HepG2 (cell line): ENCODE data around the gene LYSET. TPM values are rescaled to one million over a fixed set of nuclear protein-coding genes. Genes with fewer than 3 reads are reported as not detected.
A peak's percentile ranks its signal among the peaks of the same experiment; 100 is the strongest.

Experiments used
- ADNP ChIP-seq: sonication (generic); formaldehyde crosslinking; IDR thresholded peaks from 2 replicates; pipeline ENCODE4 v1.4.0; 2020; ENCODE audit warnings: missing genetic modification reagents
- AFF4 ChIP-seq: sonication (generic); formaldehyde crosslinking; IDR thresholded peaks from 2 replicates; pipeline ENCODE4 v1.4.0; 2020; ENCODE audit warnings: missing genetic modification reagents
- ETS1 ChIP-seq: sonication (generic); formaldehyde crosslinking; IDR thresholded peaks from 2 replicates; pipeline ENCODE4 v1.4.0; 2020; ENCODE audit warnings: missing genetic modification reagents
- HMGXB4 ChIP-seq, 2 experiments: sonication (generic) in 1 of 2; formaldehyde crosslinking in 1 of 2; IDR thresholded peaks; 2 replicates each; pipeline versions ENCODE4 v1.4.0 to v1.6.1; 2018 to 2020; ENCODE audit warnings: missing genetic modification reagents in 2 of 2, borderline replicate concordance in 1 of 2, low read depth in 1 of 2, mild to moderate bottlenecking in 1 of 2, missing biosample characterization in 1 of 2
- KAT7 ChIP-seq: IDR thresholded peaks from 2 replicates; pipeline ENCODE4 v1.6.1; 2018; ENCODE audit warnings: borderline replicate concordance, missing compliant biosample characterization
- KMT2A ChIP-seq: sonication (generic); formaldehyde crosslinking; IDR thresholded peaks from 2 replicates; pipeline ENCODE4 v1.4.0; 2020; ENCODE audit warnings: missing genetic modification reagents
- MAZ ChIP-seq, 2 experiments: sonication (generic) in 1 of 2; formaldehyde crosslinking in 1 of 2; IDR thresholded peaks; 2 replicates each; pipeline versions ENCODE4 v1.5.0 to v1.6.1; 2012 to 2020; ENCODE audit warnings: low read depth in 2 of 2, mild to moderate bottlenecking in 2 of 2, borderline replicate concordance in 1 of 2, improper control_type of control experiment in 1 of 2, low read length in 1 of 2, missing genetic modification reagents in 1 of 2, moderate library complexity in 1 of 2
- MEIS2 ChIP-seq: sonication (generic); formaldehyde crosslinking; IDR thresholded peaks from 2 replicates; pipeline ENCODE4 v1.9.0; 2021; ENCODE audit warnings: mild to moderate bottlenecking, missing genetic modification reagents
- WIZ ChIP-seq: sonication (generic); formaldehyde crosslinking; IDR thresholded peaks from 2 replicates; pipeline ENCODE4 v1.5.1; 2020; ENCODE audit warnings: mild to moderate bottlenecking, missing genetic modification reagents
- ZBTB20 ChIP-seq: sonication (generic); formaldehyde crosslinking; IDR thresholded peaks from 2 replicates; pipeline ENCODE4 v1.8.1; 2023; ENCODE audit warnings: missing genetic modification reagents, low read depth, mild to moderate bottlenecking, borderline replicate concordance
- ZFP36 ChIP-seq: fragments of 150-350 bp; IDR thresholded peaks from 2 replicates; pipeline ENCODE4 v1.6.1; 2018; ENCODE audit warnings: borderline replicate concordance, low read length, low read depth; ENCODE audit not compliant: partially characterized antibody
- ZNF256 ChIP-seq: sonication (generic); formaldehyde crosslinking; conservative IDR thresholded peaks from 2 replicates; pipeline ENCODE4 v1.4.0; 2020; ENCODE audit warnings: missing genetic modification reagents
- ZNF30 ChIP-seq: sonication (generic); formaldehyde crosslinking; IDR thresholded peaks from 2 replicates; pipeline ENCODE4 v1.5.0; 2020; ENCODE audit warnings: mild to moderate bottlenecking, missing genetic modification reagents
- ZNF431 ChIP-seq: sonication (generic); formaldehyde crosslinking; IDR thresholded peaks from 2 replicates; pipeline ENCODE4 v1.9.0; 2022; ENCODE audit warnings: missing genetic modification reagents, low read depth, mild to moderate bottlenecking, borderline replicate concordance
- ZNF619 ChIP-seq: sonication (generic); formaldehyde crosslinking; IDR thresholded peaks from 2 replicates; pipeline ENCODE4 v1.4.0; 2020; ENCODE audit warnings: mild to moderate bottlenecking, missing genetic modification reagents
- ZNF816 ChIP-seq: sonication (generic); formaldehyde crosslinking; IDR thresholded peaks from 2 replicates; pipeline ENCODE4 v1.8.0; 2022; ENCODE audit warnings: missing genetic modification reagents, mild to moderate bottlenecking, borderline replicate concordance
- ZNF850 ChIP-seq: sonication (generic); formaldehyde crosslinking; conservative IDR thresholded peaks from 2 replicates; pipeline ENCODE4 v1.9.0; 2021; ENCODE audit warnings: mild to moderate bottlenecking, missing genetic modification reagents
- polyA plus RNA-seq, 8 experiments: library from polyadenylated mRNA; depleted of rRNA in 3 of 8; stranded (reverse) in 7 of 8; unstranded in 1 of 8; fragments of >200 nt; fragmentation: Illumina TruSeq in 4 of 8; extraction: Trizol in 4 of 8; gene quantifications; 2 replicates each; pipeline versions ENCODE4 v1.2.1 to v1.2.3, GENCODE V29; 2011 to 2016; ENCODE audit warnings: low read depth in 4 of 8, missing spikeins in 1 of 8, mixed read lengths in 1 of 8; ENCODE audit not compliant: insufficient read depth in 1 of 8
- total RNA-seq, 5 experiments: library from RNA; depleted of rRNA; stranded (reverse); fragments of >200 nt; fragmentation: Illumina TruSeq; extraction: Trizol; gene quantifications; 2 replicates each; pipeline ENCODE4 v1.2.3, GENCODE V29; 2016; ENCODE audit warnings: low read depth in 1 of 5
- TF ChIP-seq, protein P1 (sequence below): IDR thresholded peaks from 2 replicates; pipeline ENCODE4 v1.6.1; 2012; ENCODE audit warnings: inconsistent platforms

LYSET gene
- total and polyA plus RNA-seq, 2 of the 13 experiments (the other 11 are each of a cell fraction or from before 2014, with no cell fraction given): 19.1 to 36.6 TPM

DNA sequence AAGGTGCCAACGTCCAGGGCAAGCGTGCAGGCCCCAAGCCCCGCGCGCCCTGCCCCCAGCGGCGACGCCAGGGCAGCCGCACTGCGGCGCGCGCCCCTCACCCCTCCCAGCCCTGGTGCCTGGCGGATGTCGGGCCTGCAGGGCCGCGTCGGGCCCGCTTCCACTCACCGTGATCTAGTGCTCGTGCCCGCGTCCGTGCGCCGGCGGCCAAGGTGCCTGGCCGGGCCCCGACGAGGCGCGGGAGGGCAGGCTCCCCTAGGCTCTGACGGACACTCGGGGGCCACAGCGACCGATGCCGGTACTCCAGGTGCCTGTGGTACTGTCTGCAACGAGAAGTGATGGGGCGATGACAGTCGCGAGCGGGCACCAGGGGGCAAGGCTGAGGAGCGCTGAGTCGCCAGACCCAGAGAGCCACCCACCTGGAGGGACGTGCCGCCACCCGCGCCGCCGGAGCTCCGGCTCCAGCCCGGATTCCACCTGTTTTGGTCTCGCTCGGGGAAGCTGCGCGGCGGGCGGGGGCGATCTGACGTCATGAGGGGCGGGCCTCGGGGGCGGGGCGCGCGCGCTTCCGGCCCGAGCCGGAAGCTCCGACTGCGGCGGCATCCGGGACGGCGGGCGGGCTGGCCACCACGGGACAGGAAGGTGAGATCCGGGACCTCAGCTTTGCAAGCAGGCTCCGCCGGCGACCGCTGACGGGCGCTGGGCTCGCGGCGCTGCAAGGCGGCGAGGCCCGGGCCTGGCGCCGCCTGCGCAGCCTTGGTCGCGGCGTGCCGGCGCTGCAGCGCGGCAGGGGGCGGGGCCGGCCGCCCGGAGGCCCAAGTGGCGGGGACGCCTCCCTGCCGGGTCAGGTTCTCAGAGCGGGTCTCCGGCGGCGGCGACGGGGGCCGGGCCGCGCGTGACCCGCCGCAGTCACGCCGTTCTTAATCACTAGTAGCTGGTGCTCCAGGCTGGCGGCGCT is at the start of gene LYSET, which contains the start of gene MOAP1 (continued):
- TF ChIP-seq ZNF256: peak; percentile 86; the same call in 1 of the 2 replicates
- TF ChIP-seq ZNF619 (CRISPR knock-in tag): peak; percentile 85; the same call in 1 of the 2 replicates
- no peak for TF ChIP-seq ETS1 (CRISPR knock-in tag)
- no peak for TF ChIP-seq ADNP (CRISPR knock-in tag)
- 0 out of 2 replicates have a peak, but pooled peaks have one; percentile 24 for TF ChIP-seq WIZ (CRISPR knock-in tag)
- TF ChIP-seq ZBTB20 (CRISPR knock-in tag): peak; percentile 20; the same call in 1 of the 2 replicates
- no peak for TF ChIP-seq ZFP36
- no peak for TF ChIP-seq AFF4 (CRISPR knock-in tag)
- peak; percentile 63 for TF ChIP-seq KAT7 (CRISPR knock-in tag)
- peak; percentile 61; the same call in 1 of the 2 replicates for TF ChIP-seq ZNF816 (CRISPR knock-in tag)
- TF ChIP-seq HMGXB4 (CRISPR knock-in tag; IDR thresholded peaks at IDR 0.05; ENCODE audit: borderline replicate concordance in 1 of 2, low read depth in 1 of 2): peak; percentile 23 to 93; a peak in 3 of 4 replicates
- TF ChIP-seq, protein P1, sequence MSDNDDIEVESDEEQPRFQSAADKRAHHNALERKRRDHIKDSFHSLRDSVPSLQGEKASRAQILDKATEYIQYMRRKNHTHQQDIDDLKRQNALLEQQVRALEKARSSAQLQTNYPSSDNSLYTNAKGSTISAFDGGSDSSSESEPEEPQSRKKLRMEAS: peak; percentile 68
- 0 out of 2 replicates have a peak, but pooled peaks have one; percentile 49 for TF ChIP-seq ZNF431 (CRISPR knock-in tag)
- TF ChIP-seq KMT2A (CRISPR knock-in tag): peak; percentile 58; the same call in 1 of the 2 replicates
- 0 out of 2 replicates have a peak, but pooled peaks have one; percentile 54 for TF ChIP-seq ZNF850 (CRISPR knock-in tag)
- TF ChIP-seq ZNF30 (CRISPR knock-in tag): peak; percentile 83
- 0 out of 2 replicates have a peak, but pooled peaks have one; percentile 11 for TF ChIP-seq MEIS2 (CRISPR knock-in tag)
- TF ChIP-seq MAZ (IDR thresholded peaks at IDR 0.05; ENCODE audit: borderline replicate concordance, low read depth, low read length): peak; percentile 86
- TF ChIP-seq MAZ (CRISPR knock-in tag; IDR thresholded peaks at IDR 0.05; ENCODE audit: low read depth): peak; percentile 80
